Esophagus muscularis mucosa (tissue), 3 donors: ENCODE results near the gene MYO15B.

Source experiments
- EP300 ChIP-seq: sonication (generic); formaldehyde crosslinking; IDR thresholded peaks from one replicate; pipeline ENCODE4 v1.6.1; 2017; ENCODE audit warnings: antibody characterized with exemption
- TF ChIP-seq, protein P1 (sequence below), 3 experiments: fragments of 200-600 bp in 2 of 3; fragments of 450-650 bp in 1 of 3; sonication (generic) in 2 of 3; IDR thresholded peaks; one replicate each; pipeline ENCODE4 v1.5.1; 2017 to 2019; ENCODE audit warnings: antibody characterized with exemption in 3 of 3, mild to moderate bottlenecking in 2 of 3, moderate library complexity in 1 of 3

DNA sequence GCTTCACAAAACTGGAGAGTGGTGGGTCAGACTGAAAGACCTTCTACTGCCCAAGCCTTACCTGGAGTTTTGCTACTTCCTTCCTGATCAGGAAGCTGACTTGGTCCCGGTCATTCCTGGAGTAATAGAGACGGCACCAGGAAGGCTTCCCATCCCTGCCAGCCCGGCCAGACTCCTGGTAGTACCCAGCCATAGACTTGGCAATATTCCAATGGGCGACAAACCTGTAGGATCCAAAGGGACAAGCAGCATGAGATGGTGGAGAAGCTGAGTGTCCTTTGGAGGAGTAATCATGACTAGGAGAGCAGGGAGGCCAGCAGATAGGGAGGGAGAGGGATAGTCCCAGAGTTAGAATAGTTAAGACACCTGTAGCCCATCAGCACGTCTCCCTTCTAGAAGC lies 70.6 kb downstream of the MYO15B start:
- TF ChIP-seq, protein P1, sequence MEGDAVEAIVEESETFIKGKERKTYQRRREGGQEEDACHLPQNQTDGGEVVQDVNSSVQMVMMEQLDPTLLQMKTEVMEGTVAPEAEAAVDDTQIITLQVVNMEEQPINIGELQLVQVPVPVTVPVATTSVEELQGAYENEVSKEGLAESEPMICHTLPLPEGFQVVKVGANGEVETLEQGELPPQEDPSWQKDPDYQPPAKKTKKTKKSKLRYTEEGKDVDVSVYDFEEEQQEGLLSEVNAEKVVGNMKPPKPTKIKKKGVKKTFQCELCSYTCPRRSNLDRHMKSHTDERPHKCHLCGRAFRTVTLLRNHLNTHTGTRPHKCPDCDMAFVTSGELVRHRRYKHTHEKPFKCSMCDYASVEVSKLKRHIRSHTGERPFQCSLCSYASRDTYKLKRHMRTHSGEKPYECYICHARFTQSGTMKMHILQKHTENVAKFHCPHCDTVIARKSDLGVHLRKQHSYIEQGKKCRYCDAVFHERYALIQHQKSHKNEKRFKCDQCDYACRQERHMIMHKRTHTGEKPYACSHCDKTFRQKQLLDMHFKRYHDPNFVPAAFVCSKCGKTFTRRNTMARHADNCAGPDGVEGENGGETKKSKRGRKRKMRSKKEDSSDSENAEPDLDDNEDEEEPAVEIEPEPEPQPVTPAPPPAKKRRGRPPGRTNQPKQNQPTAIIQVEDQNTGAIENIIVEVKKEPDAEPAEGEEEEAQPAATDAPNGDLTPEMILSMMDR (IDR thresholded peaks at IDR 0.05): no peak
- no peak for TF ChIP-seq EP300
